RWPE2 (cell line): ENCODE measurements around the gene NWD2.

Experiments
- ATAC-seq: fragments of 200-7000 bp; cut with Tn5 transposase; 3 replicates; pipeline ENCODE4 v1.9.1; 2021; ENCODE audit warnings: low read depth
- DNase-seq: peaks from one replicate; pipeline ENCODE4 v3.0.0-alpha.2; 2020; ENCODE audit warnings: low spot score
- H3K27ac ChIP-seq: fragments of 450-650 bp; 2 replicates; pipeline ENCODE4 v1.5.1; 2017; ENCODE audit warnings: mild to moderate bottlenecking; ENCODE audit not compliant: poor library complexity, severe bottlenecking
- H3K27me3 ChIP-seq: fragments of 250-450 bp; sonication (Bioruptor Pico); 2 replicates; pipeline ENCODE4 v1.5.1; 2021; ENCODE audit warnings: mild to moderate bottlenecking, moderate library complexity; ENCODE audit not compliant: insufficient read depth, poor library complexity, severe bottlenecking
- H3K36me3 ChIP-seq: fragments of 250-450 bp; sonication (Bioruptor Pico); 2 replicates; pipeline ENCODE4 v1.5.1; 2020; ENCODE audit warnings: low read depth, mild to moderate bottlenecking, moderate library complexity
- H3K4me1 ChIP-seq: fragments of 250-450 bp; sonication (Bioruptor Pico); 2 replicates; pipeline ENCODE4 v1.5.1; 2021; ENCODE audit warnings: mild to moderate bottlenecking, moderate library complexity; ENCODE audit not compliant: insufficient read depth, poor library complexity, severe bottlenecking
- H3K4me3 ChIP-seq: fragments of 250-450 bp; sonication (Bioruptor Pico); 2 replicates; pipeline ENCODE4 v1.5.1; 2021; ENCODE audit warnings: mild to moderate bottlenecking, moderate library complexity; ENCODE audit not compliant: severe bottlenecking
- H3K9me3 ChIP-seq: fragments of 250-450 bp; sonication (Bioruptor Pico); 2 replicates; pipeline ENCODE4 v1.5.1; 2021; ENCODE audit warnings: mild to moderate bottlenecking, moderate library complexity; ENCODE audit not compliant: severe bottlenecking
- TF ChIP-seq, protein P1 (sequence below): fragments of 450-650 bp; IDR thresholded peaks from one replicate; pipeline ENCODE4 v1.5.1; 2017; ENCODE audit warnings: mild to moderate bottlenecking, moderate library complexity; ENCODE audit not compliant: poor library complexity, severe bottlenecking

NWD2 gene

DNA sequence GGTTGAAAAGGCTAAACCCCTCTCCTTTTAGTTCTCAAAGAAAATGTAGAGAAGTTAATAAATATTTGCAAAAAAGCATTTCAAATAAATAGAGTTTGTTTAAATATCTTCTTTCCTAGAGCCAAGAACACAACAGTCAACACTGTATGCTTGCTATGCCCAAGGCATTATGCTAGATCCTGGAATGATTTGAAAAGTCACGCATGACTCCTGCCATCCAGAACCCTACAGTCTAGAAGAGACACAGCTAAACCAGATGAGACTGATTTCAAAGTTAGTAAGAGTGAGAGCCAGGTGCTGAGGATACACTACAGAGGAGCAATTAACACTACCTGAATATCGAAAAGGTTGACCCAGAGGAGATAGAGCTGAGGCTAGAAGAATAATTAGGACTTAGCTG is 205.8 kb downstream of the NWD2 start:
- ATAC-seq (no peak), DNase-seq (no peak)
- H3K27me3 ChIP-seq, result peaks cover 3% of the 10 kb centered on the region
- no peaks in the 10 kb centered on the region for H3K36me3 ChIP-seq
- no peaks in the 10 kb centered on the region for H3K9me3 ChIP-seq
- no peak overlapping the region for H3K27ac ChIP-seq
- H3K4me1 ChIP-seq, result no peaks in the 10 kb centered on the region
- TF ChIP-seq, protein P1, sequence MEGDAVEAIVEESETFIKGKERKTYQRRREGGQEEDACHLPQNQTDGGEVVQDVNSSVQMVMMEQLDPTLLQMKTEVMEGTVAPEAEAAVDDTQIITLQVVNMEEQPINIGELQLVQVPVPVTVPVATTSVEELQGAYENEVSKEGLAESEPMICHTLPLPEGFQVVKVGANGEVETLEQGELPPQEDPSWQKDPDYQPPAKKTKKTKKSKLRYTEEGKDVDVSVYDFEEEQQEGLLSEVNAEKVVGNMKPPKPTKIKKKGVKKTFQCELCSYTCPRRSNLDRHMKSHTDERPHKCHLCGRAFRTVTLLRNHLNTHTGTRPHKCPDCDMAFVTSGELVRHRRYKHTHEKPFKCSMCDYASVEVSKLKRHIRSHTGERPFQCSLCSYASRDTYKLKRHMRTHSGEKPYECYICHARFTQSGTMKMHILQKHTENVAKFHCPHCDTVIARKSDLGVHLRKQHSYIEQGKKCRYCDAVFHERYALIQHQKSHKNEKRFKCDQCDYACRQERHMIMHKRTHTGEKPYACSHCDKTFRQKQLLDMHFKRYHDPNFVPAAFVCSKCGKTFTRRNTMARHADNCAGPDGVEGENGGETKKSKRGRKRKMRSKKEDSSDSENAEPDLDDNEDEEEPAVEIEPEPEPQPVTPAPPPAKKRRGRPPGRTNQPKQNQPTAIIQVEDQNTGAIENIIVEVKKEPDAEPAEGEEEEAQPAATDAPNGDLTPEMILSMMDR, result no peak
- no peak overlapping the region for H3K4me3 ChIP-seq

DNA sequence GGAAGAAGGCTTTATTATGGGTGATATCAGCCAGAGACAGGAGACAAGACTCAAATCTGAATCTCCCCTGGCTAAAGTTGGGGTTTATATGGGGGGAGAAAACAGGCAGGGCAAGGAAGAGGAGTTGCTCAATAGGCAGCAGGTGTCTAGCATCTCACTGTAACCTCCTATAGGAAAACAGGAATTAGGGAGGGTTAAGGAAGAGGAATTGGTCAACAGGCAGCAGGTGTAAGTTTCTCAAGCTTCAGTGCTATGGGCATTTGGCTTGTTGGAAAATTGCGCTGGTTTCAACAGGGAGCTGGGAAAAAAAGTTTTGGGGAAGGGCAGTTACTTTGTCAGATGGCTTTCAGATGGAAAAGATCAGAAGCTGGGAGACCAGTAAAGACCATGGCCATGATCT is 206.4 kb downstream of the NWD2 start:
- DNase-seq (no peak), ATAC-seq (no peak)
- Histone ChIP-seq H3K4me1 (no peaks in the 10 kb centered on the region), H3K4me3 (no peak overlapping the region), H3K27me3 (peaks cover 3% of the 10 kb centered on the region), H3K36me3 (no peaks in the 10 kb centered on the region), H3K27ac (no peak overlapping the region), H3K9me3 (no peaks in the 10 kb centered on the region)
- TF ChIP-seq, protein P1, result no peak

DNA sequence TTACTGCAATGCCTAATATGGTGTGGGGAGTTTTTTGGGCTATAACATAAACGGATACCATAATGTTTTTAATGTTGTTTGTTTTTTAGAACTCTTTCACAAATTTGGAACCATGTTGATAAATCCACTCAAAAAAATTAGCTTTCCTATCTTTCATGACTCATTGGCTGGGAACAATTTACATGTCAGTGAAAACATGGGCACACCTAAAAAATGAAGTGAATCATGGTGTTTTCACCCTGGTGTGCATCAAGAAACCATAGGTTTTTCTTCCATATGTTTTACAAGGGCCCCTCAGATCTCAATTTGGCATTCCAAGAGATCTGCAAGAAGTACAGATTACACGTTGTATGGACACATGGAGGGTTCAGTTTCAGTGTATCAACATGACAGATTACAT is 207.1 kb downstream of the NWD2 start:
- H3K27ac ChIP-seq, result no peak overlapping the region
- ATAC-seq (no peak), DNase-seq (no peak)
- no peak overlapping the region for H3K4me3 ChIP-seq
- H3K36me3 ChIP-seq, result no peaks in the 10 kb centered on the region
- no peaks in the 10 kb centered on the region for H3K9me3 ChIP-seq
- no peaks in the 10 kb centered on the region for H3K4me1 ChIP-seq
- TF ChIP-seq, protein P1, result no peak
- H3K27me3 ChIP-seq, result peaks cover 3% of the 10 kb centered on the region

DNA sequence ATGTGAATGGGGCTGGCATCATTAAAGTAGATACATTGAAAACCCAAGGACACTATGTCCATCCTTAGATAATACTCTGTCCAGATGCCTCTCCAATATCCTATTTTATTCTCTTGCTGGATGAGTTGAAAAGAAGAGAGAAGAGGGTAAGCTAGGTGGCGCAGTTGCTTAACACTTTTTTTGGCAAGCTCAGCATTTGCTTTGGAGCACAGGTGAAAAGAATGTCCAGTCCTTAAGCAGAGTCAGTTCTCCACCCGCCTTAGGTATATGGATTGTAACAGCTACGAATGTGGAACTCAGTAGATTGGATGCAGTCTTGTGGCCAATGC is 208.4 kb downstream of the NWD2 start:
- Histone ChIP-seq H3K36me3 (no peaks in the 10 kb centered on the region), H3K27ac (no peak overlapping the region), H3K27me3 (peaks cover 3% of the 10 kb centered on the region), H3K9me3 (no peaks in the 10 kb centered on the region), H3K4me3 (peak overlapping the region; percentile 45), H3K4me1 (no peaks in the 10 kb centered on the region)
- no peak for DNase-seq
- peak; percentile 79 for ATAC-seq
- TF ChIP-seq, protein P1, result peak; percentile 88

DNA sequence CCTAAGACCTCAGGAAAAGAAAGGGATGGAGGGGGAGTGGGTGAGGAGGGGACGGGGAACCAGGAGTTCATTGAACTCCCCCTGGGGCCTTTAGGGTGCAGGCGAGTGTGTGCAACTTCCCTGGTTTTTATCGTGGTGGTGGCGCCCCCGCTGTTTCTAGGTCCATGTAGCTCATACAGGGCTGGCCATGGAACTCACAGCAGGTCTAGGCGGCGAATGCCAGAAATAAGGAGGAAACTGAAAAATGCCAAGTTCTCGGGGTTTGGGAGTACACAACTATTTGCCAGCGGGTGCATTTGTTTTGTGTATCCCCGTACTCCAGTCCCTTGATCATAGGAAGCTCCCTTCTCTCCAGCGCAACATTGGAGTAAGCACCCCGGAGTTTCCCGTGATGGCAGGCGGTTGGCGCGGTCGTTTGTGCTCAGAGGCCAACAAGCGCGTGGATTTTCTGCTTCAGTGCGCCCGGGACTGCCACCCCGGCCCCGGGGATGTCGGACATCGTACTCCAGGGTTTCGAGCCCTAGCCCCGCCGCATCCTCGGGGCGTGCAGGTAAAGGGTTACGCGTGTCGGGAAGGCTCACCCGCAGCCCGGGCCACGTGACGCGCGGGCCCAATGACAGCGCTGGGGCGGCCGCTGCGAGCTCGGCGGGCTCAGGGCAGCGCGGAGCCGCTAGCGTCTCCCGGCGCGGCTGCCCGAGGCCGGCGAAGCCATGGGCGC is 208.9 kb downstream of the NWD2 start:
- Histone ChIP-seq H3K4me3 (peak overlapping the region; percentile 45), H3K27me3 (peaks cover 3% of the 10 kb centered on the region), H3K9me3 (no peaks in the 10 kb centered on the region), H3K4me1 (no peaks in the 10 kb centered on the region), H3K27ac (no peak overlapping the region), H3K36me3 (no peaks in the 10 kb centered on the region)
- peak; percentile 93 for ATAC-seq
- peak; percentile 56 for DNase-seq
- TF ChIP-seq, protein P1, result peak; percentile 67
